Lung (tissue), 12 donors: ENCODE measurements around the gene TKFC. TPM values are rescaled to one million over a fixed set of nuclear protein-coding genes. Genes with fewer than 3 reads are reported as not detected.
"Not testable (repeated sequence)": the region's sequence is repeated elsewhere in the genome, so short reads cannot be mapped to it uniquely, and the experiment has no call there.

ENCODE experiments used
- ATAC-seq: fragments of 200-7000 bp; cut with Tn5 transposase; one replicate; pipeline ENCODE4 v1.9.1; 2020; ENCODE audit warnings: moderate number of reproducible peaks; ENCODE audit not compliant: insufficient read depth, low FRiP score
- DNase-seq, 3 donors: peaks; one replicate each; pipeline ENCODE4 v3.0.0-alpha.2; 2013 to 2017
- H3K27ac ChIP-seq, 2 donors: one replicate each; pipeline ENCODE4 v1.5.1; 2013; ENCODE audit warnings: mild to moderate bottlenecking in 2 of 2, moderate library complexity in 2 of 2, control low read depth in 1 of 2, inconsistent platforms in 1 of 2, low read depth in 1 of 2, low read length in 1 of 2
- H3K27me3 ChIP-seq, 3 donors: one replicate each; pipeline ENCODE4 v1.5.1; 2013; ENCODE audit warnings: low read length in 2 of 3; ENCODE audit not compliant: control insufficient read depth in 3 of 3, insufficient read depth in 3 of 3
- H3K36me3 ChIP-seq, 4 donors: one replicate each; pipeline ENCODE4 v1.5.1; 2013; ENCODE audit warnings: low read length in 4 of 4, mild to moderate bottlenecking in 1 of 4, moderate library complexity in 1 of 4; ENCODE audit not compliant: control insufficient read depth in 4 of 4, insufficient read depth in 4 of 4
- H3K4me1 ChIP-seq, 5 donors: one replicate each; pipeline ENCODE4 v1.5.1; 2013; ENCODE audit warnings: low read length in 5 of 5, mild to moderate bottlenecking in 2 of 5, moderate library complexity in 1 of 5; ENCODE audit not compliant: control insufficient read depth in 5 of 5, insufficient read depth in 5 of 5
- H3K4me3 ChIP-seq: one replicate; pipeline ENCODE4 v1.5.1; 2013; ENCODE audit warnings: mild to moderate bottlenecking, control low read depth, moderate library complexity
- H3K9ac ChIP-seq, 2 donors: one replicate each; pipeline ENCODE4 v1.5.1; 2013; ENCODE audit warnings: low read length in 2 of 2, control low read depth in 1 of 2; ENCODE audit not compliant: insufficient read depth in 1 of 2
- H3K9me3 ChIP-seq, 4 donors: one replicate each; pipeline ENCODE4 v1.5.1; 2013; ENCODE audit warnings: low read length in 3 of 4, mild to moderate bottlenecking in 1 of 4, moderate library complexity in 1 of 4; ENCODE audit not compliant: control insufficient read depth in 4 of 4, insufficient read depth in 3 of 4
- CTCF ChIP-seq: IDR thresholded peaks from 2 replicates; pipeline ENCODE4 v1.5.1; 2012; ENCODE audit warnings: mild to moderate bottlenecking; ENCODE audit errors: control extremely low read depth, extremely low read depth
- WGBS, 2 donors: extraction: QIAGEN DNeasy Blood & Tissue Kit; methylation state at CpG; one replicate each; pipeline ENCODE4 v1.1.7; 2013; 5-methylcytosine and 5-hydroxymethylcytosine counted together
- polyA plus RNA-seq, 2 donors: library from polyadenylated mRNA; stranded (reverse); fragments of 200-250 nt; gene quantifications; one replicate each; pipeline ENCODE4 v1.2.1, GENCODE V29; 2013
- total RNA-seq, 2 donors: library from RNA; depleted of rRNA in 1 of 2; stranded (reverse); fragments of >200 nt in 1 of 2; gene quantifications; one replicate each; pipeline ENCODE4 v1.2.1, GENCODE V29; 2014 to 2021
- donor health status: control.
- donor health status: control.
- donor health status: Bipolar disorder and iron deficiency.
- donor health status: healthy.
- donor health status: DM: yes; HTN: yes; CAD: no.

TKFC gene
- total and polyA plus RNA-seq, 4 donors = 35.0 to 69.2 (median 39.8) TPM

- no peak overlapping the region for H3K27ac ChIP-seq
- no peaks in the 10 kb centered on the region for H3K36me3 ChIP-seq
- DNase-seq = no peak
- no peaks in the 10 kb centered on the region for H3K9me3 ChIP-seq
- H3K4me3 ChIP-seq = no peak overlapping the region
- no peak overlapping the region for H3K9ac ChIP-seq
- H3K27me3 ChIP-seq = no peaks in the 10 kb centered on the region
- TF ChIP-seq CTCF = no peak
- H3K4me1 ChIP-seq = no peaks in the 10 kb centered on the region
- no peak for ATAC-seq
- 90 to 95% methylated on average over 9 of the region's 9 CpGs for WGBS, 2 donors
Measured at GRCh38 chr11:61380884-61381283, 47.9 kb downstream of the TKFC start.

DNA sequence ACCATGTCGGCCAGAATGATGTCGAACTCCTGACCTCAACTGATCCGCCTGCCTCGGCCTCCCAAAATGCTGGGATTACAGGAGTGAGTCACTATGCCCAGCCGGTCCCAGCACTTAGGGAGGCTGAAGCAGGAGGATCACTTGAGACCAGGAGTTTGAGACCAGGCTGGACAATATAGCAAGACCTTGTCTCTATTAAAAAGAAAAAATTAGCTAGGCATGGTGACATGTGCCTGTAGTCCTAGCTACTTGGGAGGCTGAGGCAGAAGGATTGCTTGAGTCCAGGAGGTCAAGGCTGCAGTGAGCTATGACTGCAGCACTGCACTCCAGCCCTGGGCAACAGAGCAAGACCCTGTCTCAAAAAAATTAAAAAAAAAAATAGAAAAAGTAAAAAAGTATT lies 50.8 kb downstream of the TKFC start:
- H3K4me3 ChIP-seq, H3K27me3 ChIP-seq, H3K9me3 ChIP-seq, H3K27ac ChIP-seq, ATAC-seq, H3K9ac ChIP-seq, H3K36me3 ChIP-seq, DNase-seq, H3K4me1 ChIP-seq: not testable (repeated sequence)
- WGBS, 2 donors = 95 to 98% methylated on average over 5 of the region's 5 CpGs

- Histone ChIP-seq H3K4me3 (no peak overlapping the region), H3K4me1 (no peaks in the 10 kb centered on the region), H3K9me3 (no peaks in the 10 kb centered on the region), H3K9ac (peak overlapping the region in 1 of 2 donors; percentile 11), H3K27me3 (no peaks in the 10 kb centered on the region), H3K27ac (no peak overlapping the region), H3K36me3 (no peaks in the 10 kb centered on the region)
- no peak for TF ChIP-seq CTCF
- 88 to 92% methylated on average over 15 of the region's 15 CpGs for WGBS, 2 donors
- DNase-seq = peak in 1 of 3 donors; percentile 15
- ATAC-seq = no peak
Measured at GRCh38 chr11:61384271-61385242, 51.5 kb downstream of the TKFC start.

GRCh38 chr11:61390161-61390560 lies 57.1 kb downstream of the TKFC start:
- Histone ChIP-seq H3K27me3 (no peaks in the 10 kb centered on the region), H3K4me3 (no peak overlapping the region), H3K9ac (no peak overlapping the region), H3K9me3 (no peaks in the 10 kb centered on the region), H3K4me1 (peaks cover 0 to 5% (median 4%) of the 10 kb centered on the region in 5 donors), H3K36me3 (peaks cover 0 to 5% (median 4%) of the 10 kb centered on the region in 4 donors), H3K27ac (no peak overlapping the region)
- no peak for TF ChIP-seq CTCF
- no peak for ATAC-seq
- 52 to 68% methylated on average over 1 of the region's 1 CpG for WGBS, 2 donors
- peak in 1 of 3 donors; percentile 11 for DNase-seq
